ENCODE results near the gene GLCCI1. TPM values are rescaled to one million over a fixed set of nuclear protein-coding genes. Genes with fewer than 3 reads are reported as not detected.

GLCCI1 gene
- total and polyA plus RNA-seq, 11 donors = 1.5 to 10.8 (median 6.3) TPM

GRCh38 chr7:8078418-8078817 lies 109.8 kb downstream of the GLCCI1 start:
- ATAC-seq (no peak), DNase-seq (no peak)
- Histone ChIP-seq H3K4me1 (no peaks in the 10 kb centered on the region), H3K9me3 (no peaks in the 10 kb centered on the region), H3K27me3 (no peaks in the 10 kb centered on the region), H3K36me3 (no peaks in the 10 kb centered on the region), H3K4me3 (no peak overlapping the region), H3K27ac (no peak overlapping the region)
- intact Hi-C loops (cut with DNase I) = no loop called here
- TF ChIP-seq, protein P1, sequence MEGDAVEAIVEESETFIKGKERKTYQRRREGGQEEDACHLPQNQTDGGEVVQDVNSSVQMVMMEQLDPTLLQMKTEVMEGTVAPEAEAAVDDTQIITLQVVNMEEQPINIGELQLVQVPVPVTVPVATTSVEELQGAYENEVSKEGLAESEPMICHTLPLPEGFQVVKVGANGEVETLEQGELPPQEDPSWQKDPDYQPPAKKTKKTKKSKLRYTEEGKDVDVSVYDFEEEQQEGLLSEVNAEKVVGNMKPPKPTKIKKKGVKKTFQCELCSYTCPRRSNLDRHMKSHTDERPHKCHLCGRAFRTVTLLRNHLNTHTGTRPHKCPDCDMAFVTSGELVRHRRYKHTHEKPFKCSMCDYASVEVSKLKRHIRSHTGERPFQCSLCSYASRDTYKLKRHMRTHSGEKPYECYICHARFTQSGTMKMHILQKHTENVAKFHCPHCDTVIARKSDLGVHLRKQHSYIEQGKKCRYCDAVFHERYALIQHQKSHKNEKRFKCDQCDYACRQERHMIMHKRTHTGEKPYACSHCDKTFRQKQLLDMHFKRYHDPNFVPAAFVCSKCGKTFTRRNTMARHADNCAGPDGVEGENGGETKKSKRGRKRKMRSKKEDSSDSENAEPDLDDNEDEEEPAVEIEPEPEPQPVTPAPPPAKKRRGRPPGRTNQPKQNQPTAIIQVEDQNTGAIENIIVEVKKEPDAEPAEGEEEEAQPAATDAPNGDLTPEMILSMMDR (IDR thresholded peaks at IDR 0.05) = no peak

GRCh38 chr7:8082762-8083161 lies 114.2 kb downstream of the GLCCI1 start:
- peaks cover 0 to 24% (median 6%) of the 10 kb centered on the region in 9 donors for H3K36me3 ChIP-seq
- no peak overlapping the region for H3K4me3 ChIP-seq
- 96 to 99% (median 98%) methylated on average over 2 of the region's 2 CpGs for WGBS, 4 donors
- DNase-seq (no peak), ATAC-seq (no peak)
- H3K4me1 ChIP-seq = no peaks in the 10 kb centered on the region
- intact Hi-C loops (cut with DNase I) = no loop called here
- no peak overlapping the region for H3K27ac ChIP-seq
- no peaks in the 10 kb centered on the region for H3K27me3 ChIP-seq
- TF ChIP-seq, protein P1 (IDR thresholded peaks at IDR 0.05) = no peak
- no peak for TF ChIP-seq POLR2A (IDR thresholded peaks at IDR 0.05)
- H3K9me3 ChIP-seq = no peaks in the 10 kb centered on the region

- Histone ChIP-seq H3K9me3 (no peaks in the 10 kb centered on the region), H3K4me3 (no peak overlapping the region), H3K27ac (no peak overlapping the region), H3K27me3 (no peaks in the 10 kb centered on the region), H3K36me3 (peaks cover 0 to 26% (median 6%) of the 10 kb centered on the region in 9 donors), H3K4me1 (no peaks in the 10 kb centered on the region)
- DNase-seq (no peak), ATAC-seq (no peak)
- TF ChIP-seq, protein P1 (IDR thresholded peaks at IDR 0.05) = no peak
- TF ChIP-seq POLR2A (IDR thresholded peaks at IDR 0.05) = no peak
- 91 to 93% (median 93%) methylated on average over 5 of the region's 5 CpGs for WGBS, 4 donors
- intact Hi-C loops (cut with DNase I) = no loop called here
Observed at GRCh38 chr7:8084836-8085235, 116.2 kb downstream of the GLCCI1 start.

GRCh38 chr7:8085420-8085819 lies 116.8 kb downstream of the GLCCI1 start:
- H3K27ac ChIP-seq = no peak overlapping the region
- no peak overlapping the region for H3K4me3 ChIP-seq
- no peaks in the 10 kb centered on the region for H3K4me1 ChIP-seq
- ATAC-seq (no peak), DNase-seq (no peak)
- 88 to 95% (median 91%) methylated on average over 3 of the region's 3 CpGs for WGBS, 4 donors
- intact Hi-C loops (cut with DNase I) = no loop called here
- no peaks in the 10 kb centered on the region for H3K27me3 ChIP-seq
- peaks cover 0 to 26% (median 6%) of the 10 kb centered on the region in 9 donors for H3K36me3 ChIP-seq
- TF ChIP-seq, protein P1 (IDR thresholded peaks at IDR 0.05) = no peak
- TF ChIP-seq POLR2A (IDR thresholded peaks at IDR 0.05) = no peak
- no peaks in the 10 kb centered on the region for H3K9me3 ChIP-seq
